OCI-LY1 (cell line): ENCODE measurements around the gene ACKR2.
"Not testable (repeated sequence)": the region's sequence is repeated elsewhere in the genome, so short reads cannot be mapped to it uniquely, and the experiment has no call there.

Experiments used
- H2AFZ ChIP-seq: fragments of 200-600 bp; sonication (generic), shearing (Covaris generic); 2 replicates; pipeline ENCODE4 v1.6.0; 2014; ENCODE audit warnings: antibody characterized with exemption, mild to moderate bottlenecking, low read length
- H3F3A ChIP-seq: fragments of 200-600 bp; sonication (generic), shearing (Covaris generic); 2 replicates; pipeline ENCODE4 v1.6.0; 2014; ENCODE audit warnings: mild to moderate bottlenecking, antibody characterized with exemption, low read length, moderate library complexity; ENCODE audit not compliant: insufficient read depth
- H3K27ac ChIP-seq: fragments of 200-600 bp; sonication (generic); 2 replicates; pipeline ENCODE4 v1.5.1; 2014; ENCODE audit warnings: low read length, mixed run types, mild to moderate bottlenecking, low read depth; ENCODE audit not compliant: poor library complexity, severe bottlenecking
- H3K27me3 ChIP-seq: fragments of 200-600 bp; sonication (generic); 2 replicates; pipeline ENCODE4 v1.6.0; 2014; ENCODE audit warnings: antibody characterized with exemption, mild to moderate bottlenecking, low read length, moderate library complexity; ENCODE audit not compliant: insufficient read depth
- H3K36me3 ChIP-seq: fragments of 200-600 bp; sonication (generic); 2 replicates; pipeline ENCODE4 v1.6.1; 2014; ENCODE audit warnings: mild to moderate bottlenecking, antibody characterized with exemption, low read length, moderate library complexity, mixed read lengths; ENCODE audit not compliant: insufficient read depth
- H3K4me1 ChIP-seq: fragments of 200-600 bp; sonication (generic); 2 replicates; pipeline ENCODE4 v1.5.1; 2014; ENCODE audit warnings: mild to moderate bottlenecking, low read length, moderate library complexity; ENCODE audit not compliant: insufficient read depth, severe bottlenecking
- H3K4me2 ChIP-seq: fragments of 200-600 bp; sonication (generic), shearing (Covaris generic); 2 replicates; pipeline ENCODE4 v1.6.1; 2014; ENCODE audit warnings: low read length
- H3K4me3 ChIP-seq: fragments of 200-600 bp; sonication (generic); 2 replicates; pipeline ENCODE4 v1.5.1; 2014; ENCODE audit warnings: low read length, low read depth, mild to moderate bottlenecking, mixed read lengths; ENCODE audit not compliant: poor library complexity, severe bottlenecking
- H3K79me2 ChIP-seq: fragments of 200-600 bp; shearing (Covaris generic); 2 replicates; pipeline ENCODE4 v1.6.1; 2016; ENCODE audit warnings: mixed run types, low read length, mixed read lengths; ENCODE audit not compliant: insufficient read depth
- H3K9ac ChIP-seq: fragments of 200-600 bp; sonication (generic), shearing (Covaris generic); 2 replicates; pipeline ENCODE4 v1.6.1; 2014; ENCODE audit warnings: mild to moderate bottlenecking, low read length, mixed read lengths
- H3K9me2 ChIP-seq: fragments of 200-600 bp; sonication (generic), shearing (Covaris generic); 2 replicates; pipeline ENCODE4 v1.6.1; 2014; ENCODE audit warnings: low read depth, mild to moderate bottlenecking, low read length, mixed read lengths
- H3K9me3 ChIP-seq: fragments of 200-600 bp; shearing (Covaris generic); 2 replicates; pipeline ENCODE4 v1.6.1; 2014; ENCODE audit warnings: low read length, mixed read lengths
- H4K20me1 ChIP-seq: fragments of 200-600 bp; sonication (generic), shearing (Covaris generic); 2 replicates; pipeline ENCODE4 v1.6.0; 2016; ENCODE audit warnings: mild to moderate bottlenecking, low read length; ENCODE audit not compliant: insufficient read depth
- CTCF ChIP-seq: fragments of 200-600 bp; sonication (generic), shearing (Covaris generic); IDR thresholded peaks from 2 replicates; pipeline ENCODE4 v1.5.1; 2017; ENCODE audit warnings: mild to moderate bottlenecking, antibody characterized with exemption, low read length, moderate library complexity, mixed read lengths
- EZH2 ChIP-seq: fragments of 200-600 bp; sonication (generic), shearing (Covaris generic); IDR thresholded peaks from 2 replicates; pipeline ENCODE4 v1.8.0; 2017; ENCODE audit warnings: borderline replicate concordance, mixed run types, mild to moderate bottlenecking, antibody characterized with exemption, low read length, moderate library complexity, mixed read lengths

ACKR2 gene

GRCh38 chr3:42880601-42881451, 71.6 kb downstream of the ACKR2 start:
- Histone ChIP-seq H3K36me3 (no peaks in the 10 kb centered on the region), H3K9me2 (no peaks in the 10 kb centered on the region), H3K27ac (no peak overlapping the region), H3K4me3 (peak overlapping the region; percentile 66), H3K79me2 (no peaks in the 10 kb centered on the region), H2AFZ (peak overlapping the region; percentile 45), H4K20me1 (no peaks in the 10 kb centered on the region), H3K4me1 (peaks cover 11% of the 10 kb centered on the region), H3K4me2 (peak overlapping the region; percentile 86), H3K27me3 (peaks cover 4% of the 10 kb centered on the region; the same call in 1 of the 2 replicates), H3K9ac (peak overlapping the region; percentile 76), H3F3A (no peaks in the 10 kb centered on the region), H3K9me3 (no peaks in the 10 kb centered on the region)
- TF ChIP-seq EZH2 = no peak
- TF ChIP-seq CTCF = peak; percentile 77

GRCh38 chr3:42883251-42883930, 74.1 kb downstream of the ACKR2 start:
- not testable (repeated sequence) for H3F3A ChIP-seq, H3K27me3 ChIP-seq, H2AFZ ChIP-seq, H3K4me2 ChIP-seq, H3K4me3 ChIP-seq, H3K79me2 ChIP-seq, H3K9ac ChIP-seq, H3K36me3 ChIP-seq, H3K27ac ChIP-seq, H4K20me1 ChIP-seq, H3K9me2 ChIP-seq, H3K9me3 ChIP-seq
- H3K4me1 ChIP-seq = peaks cover 11% of the 10 kb centered on the region

GRCh38 chr3:42884324-42884723, 75.1 kb downstream of the ACKR2 start:
- Histone ChIP-seq H4K20me1 (no peaks in the 10 kb centered on the region), H3K36me3 (no peaks in the 10 kb centered on the region)

More at GRCh38 chr3:42884324-42884723, 75.1 kb downstream of the ACKR2 start:
- Histone ChIP-seq H3K4me1 (peaks cover 11% of the 10 kb centered on the region), H3K9me2 (no peaks in the 10 kb centered on the region), H3K4me2 (no peak overlapping the region), H3K9me3 (no peaks in the 10 kb centered on the region), H3K27ac (no peak overlapping the region), H3K9ac (no peak overlapping the region), H3K79me2 (no peaks in the 10 kb centered on the region), H2AFZ (no peak overlapping the region), H3F3A (no peaks in the 10 kb centered on the region), H3K27me3 (peaks cover 2% of the 10 kb centered on the region; the same call in 1 of the 2 replicates), H3K4me3 (no peak overlapping the region)
- TF ChIP-seq EZH2 (no peak), CTCF (no peak)
